ENCODE results near the gene EVA1C. TPM values are rescaled to one million over a fixed set of nuclear protein-coding genes. Genes with fewer than 3 reads are reported as not detected.
"Not testable (repeated sequence)": the region's sequence is repeated elsewhere in the genome, so short reads cannot be mapped to it uniquely, and the experiment has no call there.

Gene EVA1C
- total RNA-seq, 1 experiment from 2014 or later: 29.3 TPM

- H3K4me3 ChIP-seq (replicated peaks in 1 of 2; ENCODE audit: low read depth in 1 of 2, low read length in 2 of 2): no peak overlapping the region
- POLR2A ChIA-PET: no interaction called here
- H3K9ac ChIP-seq (ENCODE audit: low read length): no peak overlapping the region
- ATAC-seq: no peak
- H3K36me3 ChIP-seq (ENCODE audit: control insufficient read depth in 1 of 2, insufficient read depth in 2 of 2, low read length in 2 of 2): peaks cover 0 to 3% of the 10 kb centered on the region in 2 experiments; a peak in 1 of 4 replicates
- no peaks in the 10 kb centered on the region for H3K27me3 ChIP-seq (ENCODE audit: insufficient read depth, low read length)
- intact Hi-C loops (cut with micrococcal nuclease): no loop called here
- DNase-seq (ENCODE audit: low read depth, low spot score): no peak
- H3K4me2 ChIP-seq (ENCODE audit: low read length): no peak overlapping the region
- peaks cover 8% of the 10 kb centered on the region; the same call in 1 of the 2 replicates for H4K20me1 ChIP-seq (ENCODE audit: insufficient read depth)
- no peaks in the 10 kb centered on the region for H3K9me2 ChIP-seq (ENCODE audit: insufficient read depth)
- no peak for TF ChIP-seq YY1 (IDR thresholded peaks at IDR 0.05; ENCODE audit: extremely low read depth, insufficient replicate concordance, low read depth, low read length)
- TF ChIP-seq REST (IDR thresholded peaks at IDR 0.05; ENCODE audit: low read depth): no peak
- no peak for TF ChIP-seq EGR1 (IDR thresholded peaks at IDR 0.05; ENCODE audit: low read depth)
- TF ChIP-seq RAD21 (IDR thresholded peaks at IDR 0.05; ENCODE audit: low read depth): no peak
- no peak for TF ChIP-seq JUND (IDR thresholded peaks at IDR 0.05)
- TF ChIP-seq SIN3A (IDR thresholded peaks at IDR 0.05; ENCODE audit: low read depth): no peak
- no peak for TF ChIP-seq POLR2A (IDR thresholded peaks at IDR 0.05; ENCODE audit: borderline replicate concordance, extremely low read depth, insufficient read depth, insufficient read length)
- TF ChIP-seq FOSL1 (IDR thresholded peaks at IDR 0.05; ENCODE audit: low read depth): no peak
- no peak for TF ChIP-seq CTCF (IDR thresholded peaks at IDR 0.05 in 2 of 3, conservative IDR thresholded peaks at IDR 0.05 in 1 of 3; ENCODE audit: borderline replicate concordance in 1 of 3, insufficient read depth in 1 of 3, low read depth in 2 of 3, low read length in 2 of 3)
- no peak for TF ChIP-seq ELF1 (IDR thresholded peaks at IDR 0.05; ENCODE audit: borderline replicate concordance, low read depth)
- TF ChIP-seq EZH2 (IDR thresholded peaks at IDR 0.05): no peak
- TF ChIP-seq TCF7L2 (IDR thresholded peaks at IDR 0.05; ENCODE audit: borderline replicate concordance, extremely low read depth, insufficient read depth, insufficient read length): no peak
- CTCF ChIA-PET: no interaction called here
- peaks cover 76% of the 10 kb centered on the region for H3K79me2 ChIP-seq (ENCODE audit: insufficient read depth, low read length)
- H3K4me1 ChIP-seq (ENCODE audit: control insufficient read depth in 1 of 2, insufficient read depth in 2 of 2, low read length in 2 of 2): peaks cover 22 to 52% of the 10 kb centered on the region in 2 experiments
- no TSS peak for BruUV-seq (replicated peaks)
- no peak overlapping the region for H3K27ac ChIP-seq (ENCODE audit: low read depth, low read length)
- no peaks in the 10 kb centered on the region for H3K9me3 ChIP-seq (ENCODE audit: control insufficient read depth in 1 of 2, insufficient read depth in 1 of 2, low read depth in 1 of 2, low read length in 2 of 2)
- no peak overlapping the region for H2AFZ ChIP-seq (ENCODE audit: low read depth, low read length, poor library complexity, severe bottlenecking)
- RAD21 ChIA-PET (ENCODE audit: low non-redundant PET in 1 of 2, low total read pairs in 2 of 2, uncharacterized antibody in 2 of 2, unreplicated experiment in 2 of 2): no interaction called here
Observed at GRCh38 chr21:32427958-32428623, 15.6 kb downstream of the EVA1C start.

DNA sequence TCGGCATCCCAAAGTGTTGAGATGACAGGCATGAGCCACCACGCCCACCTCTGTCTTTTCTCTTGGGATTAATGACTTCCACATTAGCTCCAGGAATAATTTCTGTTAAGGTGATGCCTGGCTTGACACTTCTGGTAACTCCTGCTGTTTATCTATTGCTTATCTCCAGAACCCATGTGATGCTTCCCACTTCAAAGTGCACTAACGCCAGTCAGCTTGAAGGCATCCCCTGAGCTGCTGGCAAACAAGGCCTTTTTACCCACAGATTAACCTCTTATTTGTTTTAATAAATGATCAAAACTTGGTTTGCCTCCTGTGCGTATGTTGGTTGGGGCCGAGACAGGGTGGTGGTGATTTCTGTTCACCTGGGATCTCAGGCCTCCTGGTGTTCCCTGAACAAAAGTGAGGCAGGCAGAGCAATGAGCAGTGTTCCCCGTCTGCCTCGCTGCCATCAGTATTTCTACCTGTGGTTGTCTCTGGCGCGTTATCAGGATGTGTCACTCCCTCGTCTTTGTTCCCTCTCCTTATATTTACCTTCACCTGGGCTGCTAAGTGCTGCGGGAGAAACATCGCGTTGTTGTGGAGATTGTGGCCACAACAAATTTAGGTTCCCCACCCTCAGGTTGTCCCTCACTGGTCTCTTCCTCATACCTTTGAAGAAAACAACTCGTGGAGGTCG lies 20.6 kb downstream of the EVA1C start:
- H3K9ac ChIP-seq (ENCODE audit: low read length); intact Hi-C loops (cut with micrococcal nuclease); H4K20me1 ChIP-seq (ENCODE audit: insufficient read depth); H3K36me3 ChIP-seq (ENCODE audit: control insufficient read depth in 1 of 2, insufficient read depth in 2 of 2, low read length in 2 of 2); H3K9me3 ChIP-seq (ENCODE audit: control insufficient read depth in 1 of 2, insufficient read depth in 1 of 2, low read depth in 1 of 2, low read length in 2 of 2); RAD21 ChIA-PET (ENCODE audit: low non-redundant PET in 1 of 2, low total read pairs in 2 of 2, uncharacterized antibody in 2 of 2, unreplicated experiment in 2 of 2); H2AFZ ChIP-seq (ENCODE audit: low read depth, low read length, poor library complexity, severe bottlenecking); H3K9me2 ChIP-seq (ENCODE audit: insufficient read depth); CTCF ChIA-PET; POLR2A ChIA-PET; BruUV-seq (replicated peaks); H3K27me3 ChIP-seq (ENCODE audit: insufficient read depth, low read length); DNase-seq (ENCODE audit: low read depth, low spot score); H3K4me3 ChIP-seq (replicated peaks in 1 of 2; ENCODE audit: low read depth in 1 of 2, low read length in 2 of 2): not testable (repeated sequence)
- H3K4me2 ChIP-seq (ENCODE audit: low read length): peak overlapping the region; percentile 32; the same call in 1 of the 2 replicates
- peaks cover 60% of the 10 kb centered on the region for H3K79me2 ChIP-seq (ENCODE audit: insufficient read depth, low read length)
- H3K27ac ChIP-seq (ENCODE audit: low read depth, low read length): peak overlapping the region; percentile 9
- ATAC-seq: peak; percentile 81
- peaks cover 15 to 22% of the 10 kb centered on the region in 2 experiments for H3K4me1 ChIP-seq (ENCODE audit: control insufficient read depth in 1 of 2, insufficient read depth in 2 of 2, low read length in 2 of 2)

Data from HCT116 (cell line).